Stomach (tissue), 9 donors: ENCODE results near the gene TSPAN14. TPM values are rescaled to one million over a fixed set of nuclear protein-coding genes. Genes with fewer than 3 reads are reported as not detected.
A peak's percentile ranks its signal among the peaks of the same experiment; 100 is the strongest.

Experiments used
- DNase-seq, 2 donors: peaks; one replicate each; pipeline versions ENCODE4 v3.0.0 to v3.0.0-alpha.2; 2013 to 2019
- H3K27ac ChIP-seq, 5 donors: fragments of 200-600 bp in 4 of 5; sonication (generic) in 4 of 5; one replicate each; pipeline ENCODE4 v1.5.1; 2013 to 2019; ENCODE audit warnings: mild to moderate bottlenecking in 1 of 5, moderate library complexity in 1 of 5
- H3K27me3 ChIP-seq, 3 donors: fragments of 200-600 bp; sonication (generic); one replicate each; pipeline ENCODE4 v1.5.1; 2017 to 2019; ENCODE audit warnings: mixed run types in 1 of 3
- H3K36me3 ChIP-seq, 4 donors: fragments of 200-600 bp; sonication (generic); 1 replicate in 3 of 4; 2 replicates in 1 of 4; pipeline ENCODE4 v1.5.1; 2016 to 2019
- H3K4me1 ChIP-seq, 4 donors: fragments of 200-600 bp; sonication (generic); one replicate each; pipeline ENCODE4 v1.5.1; 2016 to 2019
- H3K4me3 ChIP-seq, 4 donors: fragments of 200-600 bp; sonication (generic) in 3 of 4; one replicate each; pipeline ENCODE4 v1.5.1; 2016 to 2019; ENCODE audit warnings: mild to moderate bottlenecking in 1 of 4
- H3K9me3 ChIP-seq, 4 donors: fragments of 200-600 bp; sonication (generic); one replicate each; pipeline ENCODE4 v1.5.1; 2016 to 2019
- EP300 ChIP-seq: sonication (generic); formaldehyde crosslinking; IDR thresholded peaks from one replicate; pipeline ENCODE4 v1.6.1; 2017; ENCODE audit warnings: antibody characterized with exemption
- POLR2A ChIP-seq, 4 donors: fragments of 450-650 bp; IDR thresholded peaks; one replicate each; pipeline ENCODE4 v1.6.1; 2016; ENCODE audit warnings: antibody characterized with exemption in 4 of 4, control low read depth in 2 of 4, mild to moderate bottlenecking in 1 of 4, moderate library complexity in 1 of 4
- POLR2AphosphoS5 ChIP-seq, 3 donors: sonication (generic); formaldehyde crosslinking; IDR thresholded peaks; one replicate each; pipeline ENCODE4 v1.6.1; 2016; ENCODE audit warnings: antibody characterized with exemption in 3 of 3
- WGBS, 5 donors: extraction: QIAGEN DNeasy Blood & Tissue Kit in 3 of 5; methylation state at CpG; one replicate each; pipeline versions ENCODE4 v1.1.5 to v1.1.7; 2013 to 2018; 5-methylcytosine and 5-hydroxymethylcytosine counted together
- intact Hi-C: fragments of 100-400 bp; cut with DNase I; formaldehyde crosslinking; loops from one replicate; pipeline ENCODE4 v1.15.1; 2023; ENCODE audit warnings: low total_unique reads
- polyA plus RNA-seq, 3 donors: library from polyadenylated mRNA; stranded (reverse); fragments of 200-250 nt; gene quantifications; one replicate each; pipeline ENCODE4 v1.2.3, GENCODE V29; 2013
- total RNA-seq, 5 donors: library from RNA; depleted of rRNA; stranded (reverse); fragments of >200 nt; gene quantifications; one replicate each; pipeline versions ENCODE4 v1.1.0 to v1.2.3, GENCODE V29; 2014 to 2016
- TF ChIP-seq, protein P1 (sequence below), 7 experiments: fragments of 450-650 bp in 4 of 7; fragments of 200-600 bp in 3 of 7; sonication (generic) in 3 of 7; IDR thresholded peaks; one replicate each; pipeline ENCODE4 v1.5.1; 2016 to 2019; ENCODE audit warnings: antibody characterized with exemption in 7 of 7, control low read depth in 2 of 7, mild to moderate bottlenecking in 1 of 7
- donor health status: healthy with polysubstance abuse.
- donor health status: Bipolar disorder and iron deficiency.
- donor health status: healthy.

Gene TSPAN14
- total and polyA plus RNA-seq, 8 donors, result 7.0 to 82.6 (median 30.5) TPM

DNA sequence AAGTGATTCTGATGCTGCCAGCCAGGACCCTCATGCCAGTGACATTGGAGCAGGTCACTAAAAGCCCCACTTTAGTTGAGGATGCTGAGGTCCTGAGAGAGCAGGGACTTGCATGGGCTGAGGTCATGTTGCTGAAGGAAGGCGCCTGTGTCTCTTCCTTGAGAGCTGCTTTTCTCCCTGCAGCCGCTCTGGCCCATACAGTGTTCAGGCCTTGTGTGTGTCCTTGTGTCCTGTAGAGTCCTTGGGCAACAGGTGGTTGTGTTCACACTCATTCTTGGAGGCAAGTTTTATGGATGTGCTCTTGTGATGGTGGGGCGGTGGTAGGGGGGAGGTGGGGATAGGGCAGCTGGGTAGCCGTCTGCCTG lies 33.3 kb downstream of the TSPAN14 start:
- Histone ChIP-seq H3K4me3 (no peak overlapping the region), H3K4me1 (peaks cover 47 to 97% (median 62%) of the 10 kb centered on the region in 4 donors), H3K27ac (peak overlapping the region in 3 of 5 donors; percentile 40 to 75 (median 74)), H3K36me3 (peaks cover 14 to 37% (median 33%) of the 10 kb centered on the region in 4 donors), H3K9me3 (no peaks in the 10 kb centered on the region), H3K27me3 (no peaks in the 10 kb centered on the region)
- WGBS, 5 donors, result 76 to 98% (median 87%) methylated on average over 4 of the region's 4 CpGs
- intact Hi-C loops, result no loop called here
- peak in 1 of 2 donors; percentile 23 for DNase-seq
- no peak for TF ChIP-seq POLR2AphosphoS5 (IDR thresholded peaks at IDR 0.05)
- TF ChIP-seq, protein P1, sequence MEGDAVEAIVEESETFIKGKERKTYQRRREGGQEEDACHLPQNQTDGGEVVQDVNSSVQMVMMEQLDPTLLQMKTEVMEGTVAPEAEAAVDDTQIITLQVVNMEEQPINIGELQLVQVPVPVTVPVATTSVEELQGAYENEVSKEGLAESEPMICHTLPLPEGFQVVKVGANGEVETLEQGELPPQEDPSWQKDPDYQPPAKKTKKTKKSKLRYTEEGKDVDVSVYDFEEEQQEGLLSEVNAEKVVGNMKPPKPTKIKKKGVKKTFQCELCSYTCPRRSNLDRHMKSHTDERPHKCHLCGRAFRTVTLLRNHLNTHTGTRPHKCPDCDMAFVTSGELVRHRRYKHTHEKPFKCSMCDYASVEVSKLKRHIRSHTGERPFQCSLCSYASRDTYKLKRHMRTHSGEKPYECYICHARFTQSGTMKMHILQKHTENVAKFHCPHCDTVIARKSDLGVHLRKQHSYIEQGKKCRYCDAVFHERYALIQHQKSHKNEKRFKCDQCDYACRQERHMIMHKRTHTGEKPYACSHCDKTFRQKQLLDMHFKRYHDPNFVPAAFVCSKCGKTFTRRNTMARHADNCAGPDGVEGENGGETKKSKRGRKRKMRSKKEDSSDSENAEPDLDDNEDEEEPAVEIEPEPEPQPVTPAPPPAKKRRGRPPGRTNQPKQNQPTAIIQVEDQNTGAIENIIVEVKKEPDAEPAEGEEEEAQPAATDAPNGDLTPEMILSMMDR (IDR thresholded peaks at IDR 0.05), result no peak
- TF ChIP-seq EP300, result no peak
- TF ChIP-seq POLR2A (IDR thresholded peaks at IDR 0.05), result no peak

DNA sequence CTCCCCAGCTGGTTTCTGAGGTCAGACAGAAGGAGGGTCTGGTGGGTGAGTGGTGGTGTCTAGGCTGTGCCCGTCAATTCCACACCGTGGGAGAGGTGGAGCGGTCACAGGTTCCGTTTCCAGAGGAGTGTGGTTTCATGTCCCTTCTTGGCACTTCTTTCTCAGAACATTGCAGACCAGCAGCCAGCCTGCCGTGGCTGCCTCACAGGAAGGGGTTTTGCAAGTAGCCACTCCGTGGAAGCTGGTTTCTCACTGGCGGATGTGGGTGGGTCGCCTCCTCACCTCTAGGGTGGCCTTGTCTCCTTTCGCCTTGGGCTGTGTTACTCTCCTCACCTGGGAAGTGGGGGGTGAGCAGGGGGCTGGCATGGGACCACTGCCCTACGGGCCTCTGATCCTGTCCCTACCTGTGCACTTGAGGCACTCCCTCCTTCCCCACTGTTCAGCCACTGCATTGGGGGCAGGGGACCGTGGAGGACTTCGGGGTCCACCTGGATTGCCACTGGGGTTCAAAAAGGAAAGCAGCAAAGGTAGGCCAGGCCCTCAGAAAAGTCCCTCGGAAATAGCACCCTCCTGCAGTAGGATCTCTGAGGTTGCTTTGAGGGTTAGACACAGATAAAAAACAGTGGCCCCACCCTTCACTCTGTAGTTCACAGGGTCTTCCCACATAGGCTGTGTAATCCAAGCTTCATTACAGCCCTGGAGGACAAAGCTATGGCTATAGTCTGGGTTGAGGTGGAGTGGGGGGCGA lies 33.9 kb downstream of the TSPAN14 start:
- Histone ChIP-seq H3K4me3 (no peak overlapping the region), H3K4me1 (peaks cover 52 to 100% (median 68%) of the 10 kb centered on the region in 4 donors), H3K27me3 (no peaks in the 10 kb centered on the region), H3K9me3 (no peaks in the 10 kb centered on the region), H3K27ac (peak overlapping the region; percentile 0 to 75 (median 46)), H3K36me3 (peaks cover 14 to 40% (median 33%) of the 10 kb centered on the region in 4 donors)
- DNase-seq, result peak; percentile 39 to 47
- 79 to 96% (median 80%) methylated on average over 2 to 14 of the region's 14 CpGs for WGBS, 5 donors
- intact Hi-C loops, result no loop called here
- TF ChIP-seq POLR2A (IDR thresholded peaks at IDR 0.05) (no peak), EP300 (no peak), POLR2AphosphoS5 (IDR thresholded peaks at IDR 0.05) (no peak)
- TF ChIP-seq, protein P1 (IDR thresholded peaks at IDR 0.05), result no peak

DNA sequence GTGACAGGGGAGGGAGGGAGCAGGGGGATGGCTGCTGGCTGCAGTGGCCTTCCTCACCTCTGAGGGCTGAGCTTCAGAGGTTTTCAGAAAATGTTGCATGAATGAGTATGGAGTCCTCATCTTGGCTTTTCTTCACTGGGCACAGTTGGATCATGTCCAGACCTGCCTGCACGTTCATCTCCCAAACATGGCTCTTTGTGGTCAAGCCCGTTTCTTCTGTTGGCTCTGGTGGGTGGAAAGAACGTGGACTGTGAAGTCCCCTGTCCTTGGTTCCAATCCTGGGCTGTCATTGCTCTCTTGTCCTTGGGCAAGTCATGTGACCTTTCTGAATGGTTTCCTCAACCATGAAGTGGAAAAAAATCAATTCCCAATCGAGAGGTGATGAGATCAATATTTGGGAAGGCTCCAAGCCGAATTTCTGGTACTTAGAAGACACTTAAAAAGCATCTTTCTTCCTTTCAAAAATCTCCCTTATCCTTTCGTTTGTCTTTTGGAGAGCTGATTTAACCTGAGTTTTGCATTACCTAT lies 34.5 kb downstream of the TSPAN14 start:
- Histone ChIP-seq H3K27me3 (no peaks in the 10 kb centered on the region), H3K9me3 (no peaks in the 10 kb centered on the region), H3K4me3 (no peak overlapping the region), H3K27ac (peak overlapping the region in 3 of 5 donors; percentile 46 to 75 (median 74)), H3K36me3 (peaks cover 14 to 42% (median 31%) of the 10 kb centered on the region in 4 donors), H3K4me1 (peaks cover 56 to 100% (median 68%) of the 10 kb centered on the region in 4 donors)
- peak in 1 of 2 donors; percentile 17 for DNase-seq
- intact Hi-C loops, result no loop called here
- WGBS, 5 donors, result 67 to 77% (median 77%) methylated on average over 6 of the region's 6 CpGs
- TF ChIP-seq EP300 (no peak), POLR2A (IDR thresholded peaks at IDR 0.05) (no peak), POLR2AphosphoS5 (IDR thresholded peaks at IDR 0.05) (no peak)
- TF ChIP-seq, protein P1 (IDR thresholded peaks at IDR 0.05), result no peak

- H3K4me3 ChIP-seq, result no peak overlapping the region
- H3K36me3 ChIP-seq, result peaks cover 14 to 42% (median 34%) of the 10 kb centered on the region in 4 donors
- intact Hi-C loops, result no loop called here
- H3K4me1 ChIP-seq, result peaks cover 60 to 100% (median 71%) of the 10 kb centered on the region in 4 donors
- no peaks in the 10 kb centered on the region for H3K27me3 ChIP-seq
- H3K27ac ChIP-seq, result no peak overlapping the region
- WGBS, 5 donors, result 90 to 100% (median 99%) methylated on average over 2 of the region's 2 CpGs
- no peak for DNase-seq
- TF ChIP-seq EP300 (no peak), POLR2AphosphoS5 (IDR thresholded peaks at IDR 0.05) (no peak), POLR2A (IDR thresholded peaks at IDR 0.05) (no peak)
- TF ChIP-seq, protein P1 (IDR thresholded peaks at IDR 0.05), result no peak
- H3K9me3 ChIP-seq, result no peaks in the 10 kb centered on the region
Observed at GRCh38 chr10:80489371-80490112, 35.4 kb downstream of the TSPAN14 start.
